CD14-positive monocyte (primary cell): Measurements from ENCODE around the gene ITFG2. TPM values are rescaled to one million over a fixed set of nuclear protein-coding genes. Genes with fewer than 3 reads are reported as not detected.

ENCODE experiments used
- DNase-seq, 3 donors: peaks; one replicate each; pipeline ENCODE4 v3.0.0-alpha.2; 2011 to 2022
- H2AFZ ChIP-seq: 2 replicates; pipeline ENCODE4 v1.6.0; 2012; ENCODE audit warnings: mild to moderate bottlenecking, low read depth, low read length, inconsistent platforms; ENCODE audit not compliant: insufficient read depth, poor library complexity, severe bottlenecking
- H3K27ac ChIP-seq, 2 donors: 1 replicate in 1 of 2; 2 replicates in 1 of 2; pipeline ENCODE4 v1.5.1; 2012 to 2013; ENCODE audit warnings: low read length in 2 of 2, control low read depth in 1 of 2, inconsistent platforms in 1 of 2, low read depth in 1 of 2, mild to moderate bottlenecking in 1 of 2
- H3K27me3 ChIP-seq, 2 donors: one replicate each; pipeline versions ENCODE4 v1.6.0 to v1.6.1; 2011 to 2013; ENCODE audit warnings: low read length in 2 of 2; ENCODE audit not compliant: control insufficient read depth in 2 of 2, insufficient read depth in 2 of 2
- H3K36me3 ChIP-seq, 2 donors: replicated peaks in 1 of 2; 1 replicate in 1 of 2; 2 replicates in 1 of 2; pipeline versions ENCODE4 v1.5.1 to v1.6.1; 2012 to 2013; ENCODE audit warnings: low read length in 2 of 2, control low read depth in 1 of 2, inconsistent platforms in 1 of 2, mild to moderate bottlenecking in 1 of 2; ENCODE audit not compliant: insufficient read depth in 2 of 2, control insufficient read depth in 1 of 2
- H3K4me1 ChIP-seq, 2 donors: 1 replicate in 1 of 2; 2 replicates in 1 of 2; pipeline versions ENCODE4 v1.5.1 to v1.6.1; 2012 to 2013; ENCODE audit warnings: low read length in 2 of 2, control low read depth in 1 of 2, inconsistent platforms in 1 of 2, mild to moderate bottlenecking in 1 of 2, moderate library complexity in 1 of 2; ENCODE audit not compliant: insufficient read depth in 2 of 2, control insufficient read depth in 1 of 2
- H3K4me2 ChIP-seq: replicated peaks from 2 replicates; pipeline ENCODE3; 2012; ENCODE audit warnings: low read length, moderate library complexity, mild to moderate bottlenecking; ENCODE audit not compliant: poor library complexity, severe bottlenecking; ENCODE audit errors: extremely low read depth
- H3K4me3 ChIP-seq, 3 experiments: fragments of 200-600 bp in 1 of 3; sonication (generic) in 1 of 3; replicated peaks in 1 of 3; 1 replicate in 2 of 3; 2 replicates in 1 of 3; pipeline ENCODE4 v1.5.1; 2011 to 2013; ENCODE audit warnings: low read length in 3 of 3, mild to moderate bottlenecking in 3 of 3, control low read depth in 2 of 3, low read depth in 2 of 3, inconsistent platforms in 1 of 3, moderate library complexity in 1 of 3
- H3K79me2 ChIP-seq: 2 replicates; pipeline ENCODE4 v1.6.0; 2012; ENCODE audit warnings: mild to moderate bottlenecking, control low read depth, inconsistent platforms, low read length, moderate library complexity; ENCODE audit not compliant: insufficient read depth
- H3K9ac ChIP-seq: 2 replicates; pipeline ENCODE4 v1.6.0; 2017; ENCODE audit warnings: low read length, mild to moderate bottlenecking; ENCODE audit not compliant: insufficient read depth, poor library complexity, severe bottlenecking
- H3K9me3 ChIP-seq, 2 donors: replicated peaks in 1 of 2; 1 replicate in 1 of 2; 2 replicates in 1 of 2; pipeline versions ENCODE4 v1.5.1 to v1.6.1; 2012 to 2013; ENCODE audit warnings: low read length in 2 of 2, control low read depth in 1 of 2; ENCODE audit not compliant: control insufficient read depth in 1 of 2, insufficient read depth in 1 of 2
- H4K20me1 ChIP-seq: 2 replicates; pipeline ENCODE4 v1.6.0; 2012; ENCODE audit warnings: mild to moderate bottlenecking, low read length, control low read depth, moderate library complexity; ENCODE audit not compliant: insufficient read depth
- H3K27ac Mint-ChIP-seq, 7 donors: one replicate each; pipeline ENCODE4 v1.8.0; 2020; ENCODE audit warnings: mild to moderate bottlenecking in 7 of 7, mixed read lengths in 7 of 7, moderate library complexity in 6 of 7, inconsistent platforms in 2 of 7
- H3K27me3 Mint-ChIP-seq, 3 donors: one replicate each; pipeline ENCODE4 v1.8.0; 2021 to 2022; ENCODE audit warnings: low read depth in 3 of 3, mild to moderate bottlenecking in 3 of 3, mixed read lengths in 3 of 3, moderate library complexity in 3 of 3, inconsistent platforms in 1 of 3
- H3K36me3 Mint-ChIP-seq, 2 donors: one replicate each; pipeline ENCODE4 v1.8.0; 2020; ENCODE audit warnings: mixed read lengths in 2 of 2, inconsistent platforms in 1 of 2, mild to moderate bottlenecking in 1 of 2
- H3K4me1 Mint-ChIP-seq: one replicate; pipeline ENCODE4 v1.8.0; 2020; ENCODE audit warnings: mild to moderate bottlenecking, mixed read lengths
- H3K4me3 Mint-ChIP-seq, 2 donors: one replicate each; pipeline ENCODE4 v1.8.0; 2020; ENCODE audit warnings: mild to moderate bottlenecking in 2 of 2, mixed read lengths in 2 of 2, moderate library complexity in 1 of 2
- H3K9me3 Mint-ChIP-seq, 7 donors: one replicate each; pipeline ENCODE4 v1.8.0; 2020 to 2022; ENCODE audit warnings: mixed read lengths in 7 of 7, mild to moderate bottlenecking in 6 of 7, moderate library complexity in 6 of 7, inconsistent platforms in 2 of 7
- WGBS: methylation state at CpG from one replicate; pipeline ENCODE4 v1.1.5; 2013; ENCODE audit warnings: missing lambda C conversion rate; ENCODE audit not compliant: insufficient coverage; 5-methylcytosine and 5-hydroxymethylcytosine counted together
- intact Hi-C, 2 donors: fragments of 100-400 bp; cut with micrococcal nuclease; formaldehyde crosslinking; loops; one replicate each; pipeline versions ENCODE4 v1.15.0 to v1.15.1; 2023
- polyA plus RNA-seq, 3 donors: library from polyadenylated mRNA; depleted of rRNA in 1 of 3; unstranded in 2 of 3; stranded (reverse) in 1 of 3; fragments of 300-500 nt in 2 of 3; fragments of >200 nt in 1 of 3; fragmentation: Illumina TruSeq in 2 of 3; gene quantifications; 1 replicate in 2 of 3; 2 replicates in 1 of 3; pipeline ENCODE4 v1.2.3, GENCODE V29; 2012 to 2021
- TF ChIP-seq, protein P1 (sequence below): fragments of 200-600 bp; IDR thresholded peaks from one replicate; pipeline ENCODE4 v1.8.0; 2022; ENCODE audit warnings: antibody characterized with exemption, mild to moderate bottlenecking

ITFG2 gene
- polyA plus RNA-seq, 3 donors = 19.1 to 51.2 (median 24.0) TPM

DNA sequence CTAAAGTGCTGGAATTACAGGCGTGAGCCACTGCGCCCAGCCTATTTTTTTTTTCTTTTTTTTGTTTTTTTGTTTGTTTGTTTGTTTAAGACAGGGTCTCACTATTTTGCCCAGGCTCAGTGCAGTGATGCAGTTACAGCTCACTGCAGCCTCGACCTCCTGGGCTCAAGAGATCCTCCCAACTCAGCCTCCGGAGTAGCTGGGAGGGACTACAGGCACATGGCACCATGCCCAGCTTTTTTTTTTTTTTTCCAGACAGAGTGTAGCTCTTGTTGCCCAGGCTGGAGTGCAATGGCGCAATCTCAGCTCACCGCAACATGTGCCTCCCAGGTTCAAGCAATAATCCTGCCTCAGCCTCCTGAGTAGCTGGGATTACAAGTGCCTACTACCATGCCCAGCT, 5.8 kb upstream of the ITFG2 start:
- TF ChIP-seq, protein P1, sequence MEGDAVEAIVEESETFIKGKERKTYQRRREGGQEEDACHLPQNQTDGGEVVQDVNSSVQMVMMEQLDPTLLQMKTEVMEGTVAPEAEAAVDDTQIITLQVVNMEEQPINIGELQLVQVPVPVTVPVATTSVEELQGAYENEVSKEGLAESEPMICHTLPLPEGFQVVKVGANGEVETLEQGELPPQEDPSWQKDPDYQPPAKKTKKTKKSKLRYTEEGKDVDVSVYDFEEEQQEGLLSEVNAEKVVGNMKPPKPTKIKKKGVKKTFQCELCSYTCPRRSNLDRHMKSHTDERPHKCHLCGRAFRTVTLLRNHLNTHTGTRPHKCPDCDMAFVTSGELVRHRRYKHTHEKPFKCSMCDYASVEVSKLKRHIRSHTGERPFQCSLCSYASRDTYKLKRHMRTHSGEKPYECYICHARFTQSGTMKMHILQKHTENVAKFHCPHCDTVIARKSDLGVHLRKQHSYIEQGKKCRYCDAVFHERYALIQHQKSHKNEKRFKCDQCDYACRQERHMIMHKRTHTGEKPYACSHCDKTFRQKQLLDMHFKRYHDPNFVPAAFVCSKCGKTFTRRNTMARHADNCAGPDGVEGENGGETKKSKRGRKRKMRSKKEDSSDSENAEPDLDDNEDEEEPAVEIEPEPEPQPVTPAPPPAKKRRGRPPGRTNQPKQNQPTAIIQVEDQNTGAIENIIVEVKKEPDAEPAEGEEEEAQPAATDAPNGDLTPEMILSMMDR = no peak
- Mint-ChIP-seq H3K4me1 (peaks cover 5% of the 10 kb centered on the region), H3K36me3 (peaks cover 29 to 37% of the 10 kb centered on the region in 2 donors), H3K9me3 (no peaks in the 10 kb centered on the region), H3K27me3 (peaks cover 0 to 3% (median 0%) of the 10 kb centered on the region in 3 donors), H3K4me3 (no peak overlapping the region), H3K27ac (no peak overlapping the region)
- Histone ChIP-seq H2AFZ (no peak overlapping the region), H3K79me2 (peaks cover 1% of the 10 kb centered on the region), H3K4me3 (no peak overlapping the region), H3K9me3 (no peaks in the 10 kb centered on the region), H3K4me2 (no peak overlapping the region), H3K27ac (no peak overlapping the region), H4K20me1 (no peaks in the 10 kb centered on the region), H3K27me3 (no peaks in the 10 kb centered on the region), H3K4me1 (peaks cover 0 to under 1% of the 10 kb centered on the region in 2 donors), H3K36me3 (peaks cover 21 to 40% of the 10 kb centered on the region in 2 donors), H3K9ac (no peak overlapping the region)
- DNase-seq = no peak
- intact Hi-C loops = no loop called here
- WGBS = 95% methylated on average over 2 of the region's 6 CpGs

DNA sequence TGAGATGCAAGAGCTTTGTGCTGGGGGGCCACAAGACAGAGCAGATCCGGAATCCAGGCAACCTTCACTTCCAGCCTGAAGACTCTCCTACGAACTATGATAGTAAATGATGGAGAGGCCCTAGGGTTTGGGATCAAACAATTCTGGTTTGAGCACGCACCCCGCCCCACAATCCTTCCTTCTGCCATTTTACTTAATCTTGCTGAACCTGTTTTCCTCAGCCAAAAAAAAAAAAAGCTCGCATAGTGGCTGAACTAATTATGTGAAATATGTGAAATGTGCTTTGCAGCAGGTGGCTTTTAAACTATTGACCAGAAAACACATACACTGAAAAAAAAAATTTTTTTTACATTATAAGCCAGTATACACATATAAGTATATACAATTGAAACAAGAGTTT, 667 bp upstream of the ITFG2 start:
- no peaks in the 10 kb centered on the region for H3K27me3 Mint-ChIP-seq
- H3K79me2 ChIP-seq = peaks cover 31% of the 10 kb centered on the region
- peak overlapping the region in 1 of 2 donors; percentile 99 for H3K4me3 Mint-ChIP-seq
- H3K9me3 Mint-ChIP-seq = no peaks in the 10 kb centered on the region
- H3K27me3 ChIP-seq = no peaks in the 10 kb centered on the region
- H3K27ac Mint-ChIP-seq = peak overlapping the region in 3 of 7 donors; percentile 42 to 100 (median 99)
- H2AFZ ChIP-seq = peak overlapping the region; percentile 85
- peaks cover under 1 to 16% of the 10 kb centered on the region in 2 donors for H3K36me3 ChIP-seq
- peaks cover 13 to 19% of the 10 kb centered on the region in 2 donors for H3K4me1 ChIP-seq
- H3K9ac ChIP-seq = no peak overlapping the region
- peaks cover 14% of the 10 kb centered on the region for H4K20me1 ChIP-seq
- intact Hi-C loops = loop anchor here (2.0 to 5.0 kb wide), 2 partner anchors 17 to 66 kb away; partner anchors contain the start of genes FOXM1 (in 2 of the 2), RHNO1 (in 2 of the 2) and FKBP4 (in 1 of the 2)
- TF ChIP-seq, protein P1 = no peak
- H3K27ac ChIP-seq = peak overlapping the region in 1 of 2 donors; percentile 93
- H3K4me3 ChIP-seq = peak overlapping the region; percentile 41 to 81 (median 57)
- DNase-seq = no peak
- peak overlapping the region; percentile 99 for H3K4me2 ChIP-seq
- no CpG with 5 or more reads among the region's 5 CpGs for WGBS
- no peaks in the 10 kb centered on the region for H3K9me3 ChIP-seq
- H3K4me1 Mint-ChIP-seq = peaks cover 21% of the 10 kb centered on the region
- H3K36me3 Mint-ChIP-seq = peaks cover 5 to 13% of the 10 kb centered on the region in 2 donors
